ENCODE results near the gene BCL2.

BCL2 gene

GRCh38 chr18:63319383-63320122, at the start of gene BCL2:
TSS of gene BCL2 (minus strand) at chr18:63319769.
- TF ChIP-seq, protein P1, sequence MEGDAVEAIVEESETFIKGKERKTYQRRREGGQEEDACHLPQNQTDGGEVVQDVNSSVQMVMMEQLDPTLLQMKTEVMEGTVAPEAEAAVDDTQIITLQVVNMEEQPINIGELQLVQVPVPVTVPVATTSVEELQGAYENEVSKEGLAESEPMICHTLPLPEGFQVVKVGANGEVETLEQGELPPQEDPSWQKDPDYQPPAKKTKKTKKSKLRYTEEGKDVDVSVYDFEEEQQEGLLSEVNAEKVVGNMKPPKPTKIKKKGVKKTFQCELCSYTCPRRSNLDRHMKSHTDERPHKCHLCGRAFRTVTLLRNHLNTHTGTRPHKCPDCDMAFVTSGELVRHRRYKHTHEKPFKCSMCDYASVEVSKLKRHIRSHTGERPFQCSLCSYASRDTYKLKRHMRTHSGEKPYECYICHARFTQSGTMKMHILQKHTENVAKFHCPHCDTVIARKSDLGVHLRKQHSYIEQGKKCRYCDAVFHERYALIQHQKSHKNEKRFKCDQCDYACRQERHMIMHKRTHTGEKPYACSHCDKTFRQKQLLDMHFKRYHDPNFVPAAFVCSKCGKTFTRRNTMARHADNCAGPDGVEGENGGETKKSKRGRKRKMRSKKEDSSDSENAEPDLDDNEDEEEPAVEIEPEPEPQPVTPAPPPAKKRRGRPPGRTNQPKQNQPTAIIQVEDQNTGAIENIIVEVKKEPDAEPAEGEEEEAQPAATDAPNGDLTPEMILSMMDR (IDR thresholded peaks at IDR 0.05; ENCODE audit: insufficient read depth, low read length, missing control alignments) = no peak
- POLR2A ChIA-PET = no interaction called here
- no peak for DNase-seq (ENCODE audit: low read depth, low spot score)
- CTCF ChIA-PET = interaction anchor here (0.7 to 3.8 kb wide), 13 partner anchors 8 to 303 kb away, joined by 3 to 36 read pairs (median 3); no protein-coding TSS in a partner anchor
- peak within 1 kb of the TSS; percentile 76 for H3K4me3 ChIP-seq (ENCODE audit: low read depth, low read length)

GRCh38 chr18:63368611-63369010, 49.0 kb upstream of the BCL2 start:
- DNase-seq (ENCODE audit: low read depth, low spot score) = no peak
- TF ChIP-seq, protein P1 (IDR thresholded peaks at IDR 0.05; ENCODE audit: insufficient read depth, low read length, missing control alignments) = no peak
- H3K4me3 ChIP-seq (ENCODE audit: low read depth, low read length) = no peak overlapping the region
- POLR2A ChIA-PET = no interaction called here
- CTCF ChIA-PET = interaction anchor here (0.8 to 1.0 kb wide), 3 partner anchors 15 to 352 kb away, joined by 3 read pairs; no protein-coding TSS in a partner anchor

GRCh38 chr18:63367053-63367953, 47.7 kb upstream of the BCL2 start, which contains the start of gene KDSR:
TSS of gene KDSR (minus strand) at chr18:63367206. CDS start at chr18:63367118, 88 bp downstream.
- TF ChIP-seq, protein P1 (IDR thresholded peaks at IDR 0.05; ENCODE audit: insufficient read depth, low read length, missing control alignments) = no peak
- POLR2A ChIA-PET = interaction anchor here (0.5 to 0.9 kb wide), 8 partner anchors 8 to 143 kb away, joined by 3 to 6 read pairs (median 3); partner anchors contain the start of gene VPS4B
- CTCF ChIA-PET = interaction anchor here (0.7 to 1.4 kb wide), 3 partner anchors 27 to 73 kb away, joined by 3 to 4 read pairs (median 3); no protein-coding TSS in a partner anchor
- peak within 1 kb of the TSS; percentile 81 for H3K4me3 ChIP-seq (ENCODE audit: low read depth, low read length)
- DNase-seq (ENCODE audit: low read depth, low spot score) = peak; percentile 91

DNA sequence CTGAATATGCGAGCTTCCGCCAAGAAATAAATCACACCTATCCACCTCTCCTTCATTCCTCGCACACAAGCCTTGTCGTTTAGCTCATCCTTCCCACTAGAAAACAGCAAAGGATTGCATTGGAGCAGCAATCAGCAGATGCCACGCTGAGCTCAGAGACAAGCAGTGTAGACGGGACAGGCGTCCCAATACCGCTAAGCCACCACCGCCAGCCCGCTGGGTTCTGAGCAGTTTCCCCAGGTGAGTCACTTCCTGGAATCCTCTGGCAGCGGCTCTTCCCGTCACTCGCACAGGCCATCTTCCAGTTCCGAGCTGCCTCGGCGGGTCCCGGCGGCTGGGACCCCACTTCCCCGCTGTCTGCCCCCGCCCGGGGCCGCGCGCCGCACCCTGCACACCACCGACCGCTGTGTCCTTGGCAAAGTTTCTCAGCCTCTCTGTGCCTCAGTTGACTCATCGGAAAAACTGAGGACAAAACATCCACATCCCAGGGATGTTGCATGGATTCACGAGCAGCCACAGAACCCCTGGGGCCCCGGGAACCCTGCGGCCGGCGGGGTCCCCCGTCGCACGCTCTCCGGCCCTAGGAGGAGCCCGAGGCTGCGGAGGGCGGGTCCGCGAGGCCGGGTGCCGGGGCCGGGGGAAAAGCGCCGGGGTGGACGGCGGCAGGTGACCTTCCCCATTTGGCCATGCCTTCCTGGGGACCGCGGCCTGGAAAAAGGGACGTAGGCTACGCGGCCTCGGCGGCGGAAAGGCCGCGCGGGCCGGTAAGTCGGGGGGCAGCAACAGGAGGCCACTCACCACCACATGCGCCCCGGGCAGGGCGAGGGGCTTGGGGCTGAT, 46.9 kb upstream of the BCL2 start:
- TF ChIP-seq, protein P1 (IDR thresholded peaks at IDR 0.05; ENCODE audit: insufficient read depth, low read length, missing control alignments) = no peak
- DNase-seq (ENCODE audit: low read depth, low spot score) = no peak
- peak overlapping the region; percentile 81 for H3K4me3 ChIP-seq (ENCODE audit: low read depth, low read length)
- ChIA-PET CTCF (interaction anchor here (0.8 to 2.0 kb wide), 6 partner anchors 26 to 153 kb away, joined by 3 to 14 read pairs (median 4); no protein-coding TSS in a partner anchor), POLR2A (interaction anchor here (0.5 to 1.1 kb wide), 5 partner anchors 7 to 72 kb away, joined by 3 to 4 read pairs (median 3); no protein-coding TSS in a partner anchor)

GRCh38 chr18:63365876-63366212, 46.3 kb upstream of the BCL2 start:
- ChIA-PET POLR2A (interaction anchor here (1.0 to 1.1 kb wide), 4 partner anchors 10 to 73 kb away, joined by 3 to 4 read pairs (median 3); no protein-coding TSS in a partner anchor), CTCF (interaction anchor here (0.6 to 2.0 kb wide), 7 partner anchors 25 to 348 kb away, joined by 3 to 14 read pairs (median 3); no protein-coding TSS in a partner anchor)
- DNase-seq (ENCODE audit: low read depth, low spot score) = no peak
- peak overlapping the region; percentile 81 for H3K4me3 ChIP-seq (ENCODE audit: low read depth, low read length)
- TF ChIP-seq, protein P1 (IDR thresholded peaks at IDR 0.05; ENCODE audit: insufficient read depth, low read length, missing control alignments) = no peak

Data from AG04449 (cell line).